Esophagus muscularis mucosa (tissue), 3 donors: Measurements from ENCODE around the gene CNOT1.

Source experiments
- CTCF ChIP-seq, 3 experiments: fragments of 200-600 bp in 2 of 3; fragments of 450-650 bp in 1 of 3; sonication (generic) in 2 of 3; IDR thresholded peaks; one replicate each; pipeline ENCODE4 v1.5.1; 2017 to 2019; ENCODE audit warnings: antibody characterized with exemption in 3 of 3, mild to moderate bottlenecking in 2 of 3, moderate library complexity in 1 of 3
- POLR2A ChIP-seq: fragments of 450-650 bp; IDR thresholded peaks from one replicate; pipeline ENCODE4 v1.6.1; 2017; ENCODE audit warnings: antibody characterized with exemption, moderate library complexity, mild to moderate bottlenecking, low read depth
- POLR2AphosphoS5 ChIP-seq, 2 donors: sonication (generic); formaldehyde crosslinking; IDR thresholded peaks; one replicate each; pipeline ENCODE4 v1.6.1; 2017; ENCODE audit warnings: antibody characterized with exemption in 2 of 2

GRCh38 chr16:58474296-58474695, 155.3 kb downstream of the CNOT1 start:
- TF ChIP-seq POLR2A (no peak), POLR2AphosphoS5 (IDR thresholded peaks at IDR 0.05) (no peak), CTCF (IDR thresholded peaks at IDR 0.05) (no peak)
